GM12801 (cell line): ENCODE results near the gene TSPAN15.

ENCODE experiments used
- TF ChIP-seq, protein P1 (sequence below): IDR thresholded peaks from one replicate; pipeline ENCODE4 v1.5.1; 2011; ENCODE audit warnings: control low read depth; ENCODE audit not compliant: insufficient read length; ENCODE audit errors: extremely low read depth

The TSPAN15 gene

GRCh38 chr10:69418052-69418752, 33.1 kb upstream of the TSPAN15 start:
- TF ChIP-seq, protein P1, sequence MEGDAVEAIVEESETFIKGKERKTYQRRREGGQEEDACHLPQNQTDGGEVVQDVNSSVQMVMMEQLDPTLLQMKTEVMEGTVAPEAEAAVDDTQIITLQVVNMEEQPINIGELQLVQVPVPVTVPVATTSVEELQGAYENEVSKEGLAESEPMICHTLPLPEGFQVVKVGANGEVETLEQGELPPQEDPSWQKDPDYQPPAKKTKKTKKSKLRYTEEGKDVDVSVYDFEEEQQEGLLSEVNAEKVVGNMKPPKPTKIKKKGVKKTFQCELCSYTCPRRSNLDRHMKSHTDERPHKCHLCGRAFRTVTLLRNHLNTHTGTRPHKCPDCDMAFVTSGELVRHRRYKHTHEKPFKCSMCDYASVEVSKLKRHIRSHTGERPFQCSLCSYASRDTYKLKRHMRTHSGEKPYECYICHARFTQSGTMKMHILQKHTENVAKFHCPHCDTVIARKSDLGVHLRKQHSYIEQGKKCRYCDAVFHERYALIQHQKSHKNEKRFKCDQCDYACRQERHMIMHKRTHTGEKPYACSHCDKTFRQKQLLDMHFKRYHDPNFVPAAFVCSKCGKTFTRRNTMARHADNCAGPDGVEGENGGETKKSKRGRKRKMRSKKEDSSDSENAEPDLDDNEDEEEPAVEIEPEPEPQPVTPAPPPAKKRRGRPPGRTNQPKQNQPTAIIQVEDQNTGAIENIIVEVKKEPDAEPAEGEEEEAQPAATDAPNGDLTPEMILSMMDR, result no peak

DNA sequence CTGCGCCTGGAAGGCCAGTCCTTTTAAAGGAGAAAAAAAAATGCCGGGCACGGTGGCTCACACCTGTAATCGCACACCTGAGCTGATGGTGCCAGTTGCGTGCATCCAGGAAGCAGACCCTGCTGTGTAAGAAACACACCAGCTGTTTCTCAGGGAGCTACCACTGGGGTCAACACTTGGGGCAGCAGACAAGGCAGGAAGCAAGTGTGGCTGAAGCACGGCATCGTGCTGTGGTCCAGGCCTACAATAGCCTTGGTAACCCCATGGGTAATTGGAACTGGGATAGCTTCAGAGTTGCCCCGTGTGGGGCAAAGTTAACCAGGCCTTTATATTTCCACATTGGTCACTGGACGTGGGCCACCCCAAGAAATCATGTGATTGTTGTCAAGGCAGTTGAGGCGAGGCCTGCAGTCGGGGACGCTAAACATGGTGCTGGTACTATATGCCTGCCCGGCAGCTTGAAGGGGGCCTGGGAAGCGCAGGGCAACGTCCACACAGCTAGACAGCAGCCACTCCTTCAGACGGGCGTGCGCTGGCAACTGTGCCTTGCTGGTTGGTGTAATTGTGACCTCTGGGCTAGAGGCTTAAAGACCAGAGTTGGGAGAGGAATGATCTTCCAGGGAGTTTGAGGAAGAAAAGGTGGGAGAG, 32.0 kb upstream of the TSPAN15 start:
- TF ChIP-seq, protein P1, result no peak

- TF ChIP-seq, protein P1, result no peak
Measured at GRCh38 chr10:69419744-69420126, 31.5 kb upstream of the TSPAN15 start.

- TF ChIP-seq, protein P1, result no peak
Measured at GRCh38 chr10:69421611-69422308, 29.5 kb upstream of the TSPAN15 start.

DNA sequence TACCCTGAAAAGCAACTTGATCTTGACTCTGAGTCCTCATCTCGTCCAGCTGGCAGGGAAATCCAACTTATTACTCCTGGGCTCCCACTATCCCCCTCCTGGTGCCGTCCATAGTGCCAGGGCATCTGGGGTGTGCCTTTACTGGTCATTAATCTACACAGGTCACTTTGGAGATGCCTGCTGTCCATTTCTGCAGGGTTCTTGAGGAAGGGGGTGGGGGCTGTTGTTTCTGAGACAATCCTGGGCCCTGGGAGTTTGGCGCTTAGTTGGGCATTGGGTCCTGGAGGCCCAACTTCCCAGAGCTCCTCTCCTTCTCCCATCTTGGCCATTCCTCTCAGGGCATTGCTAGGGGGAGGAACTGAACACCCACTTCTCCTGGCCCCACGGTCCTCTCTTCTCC, 28.6 kb upstream of the TSPAN15 start:
- TF ChIP-seq, protein P1, result no peak

- TF ChIP-seq, protein P1, result no peak
Measured at GRCh38 chr10:69425041-69425440, 26.2 kb upstream of the TSPAN15 start.

DNA sequence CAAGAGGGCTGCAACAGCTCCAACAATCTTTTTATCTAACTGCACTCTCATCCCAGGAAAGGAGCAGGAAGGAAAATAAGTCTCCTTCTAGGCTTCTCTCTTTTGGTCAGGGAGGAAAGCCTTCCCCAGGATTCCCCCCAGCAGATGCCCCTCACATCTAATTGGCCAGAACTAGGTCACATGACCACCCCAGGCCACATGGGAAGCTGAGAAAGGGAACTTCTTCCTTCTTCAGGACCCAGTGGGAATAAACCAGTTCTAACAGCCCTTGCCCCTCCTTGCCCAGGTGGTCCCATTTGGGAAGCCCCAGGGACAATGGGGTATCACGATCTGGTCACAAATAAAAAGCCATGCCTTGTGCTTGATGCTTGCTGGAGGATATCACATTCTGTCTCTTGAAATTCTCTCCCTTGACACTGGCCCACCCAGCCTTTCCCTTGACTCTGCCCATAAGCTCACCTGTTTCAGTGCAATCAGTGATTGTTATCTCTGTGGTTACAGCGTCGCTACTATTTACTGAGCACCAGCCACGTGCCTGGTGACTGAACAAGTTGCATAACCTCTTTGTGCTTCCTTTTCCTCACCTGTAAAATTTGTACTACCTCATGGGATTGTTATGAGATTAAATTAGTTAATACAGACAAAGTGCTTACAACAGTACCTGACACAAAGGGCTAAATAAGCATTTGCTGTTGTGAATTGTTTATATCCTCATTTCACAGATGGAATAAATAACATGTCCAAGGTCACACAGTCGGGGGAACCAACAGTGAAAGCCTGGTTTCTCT, 25.6 kb upstream of the TSPAN15 start:
- TF ChIP-seq, protein P1, result no peak
